ENCODE measurements around the gene PCOLCE2. TPM values are rescaled to one million over a fixed set of nuclear protein-coding genes. Genes with fewer than 3 reads are reported as not detected.

The PCOLCE2 gene
- total RNA-seq, 2 experiments from 2014 or later: not detected

DNA sequence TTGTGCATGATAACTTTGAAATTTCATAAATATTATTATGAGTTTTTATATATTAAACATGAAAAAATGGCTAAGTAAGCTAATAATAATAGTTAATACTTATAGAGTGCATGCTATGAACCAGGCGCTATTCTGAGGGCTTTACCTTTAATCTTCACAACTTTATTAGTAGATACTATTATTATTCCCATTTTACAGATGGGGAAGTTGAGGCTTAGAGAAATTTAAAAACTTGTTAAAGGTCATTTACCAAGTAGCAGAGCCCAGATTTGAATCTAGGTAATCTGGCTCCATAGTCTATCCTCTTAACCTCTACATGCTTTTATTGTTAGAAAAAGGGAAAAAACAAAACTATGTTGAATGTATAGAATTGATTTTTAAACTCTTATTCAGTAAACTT, 104.7 kb downstream of the PCOLCE2 start:
- Histone ChIP-seq H3K36me3 (ENCODE audit: insufficient read depth, low read length) (no peaks in the 10 kb centered on the region), H3K9me3 (ENCODE audit: low read length) (no peaks in the 10 kb centered on the region), H3K9me2 (ENCODE audit: insufficient read depth, low read length) (no peaks in the 10 kb centered on the region), H3K4me3 (ENCODE audit: low read depth, low read length, poor library complexity, severe bottlenecking) (no peak overlapping the region), H4K20me1 (ENCODE audit: insufficient read depth, low read length) (no peaks in the 10 kb centered on the region), H2AFZ (ENCODE audit: low read length) (no peak overlapping the region), H3K4me2 (ENCODE audit: low read length) (no peak overlapping the region), H3K27ac (ENCODE audit: low read depth, low read length, poor library complexity, severe bottlenecking) (no peak overlapping the region), H3K4me1 (ENCODE audit: insufficient read depth, low read length, poor library complexity, severe bottlenecking) (no peaks in the 10 kb centered on the region), H3K79me2 (ENCODE audit: insufficient read depth, low read depth, low read length) (no peaks in the 10 kb centered on the region)
- no peak for TF ChIP-seq EZH2phosphoT487 (IDR thresholded peaks at IDR 0.05; ENCODE audit: borderline replicate concordance, low read depth, low read length)
- TF ChIP-seq, protein P1, sequence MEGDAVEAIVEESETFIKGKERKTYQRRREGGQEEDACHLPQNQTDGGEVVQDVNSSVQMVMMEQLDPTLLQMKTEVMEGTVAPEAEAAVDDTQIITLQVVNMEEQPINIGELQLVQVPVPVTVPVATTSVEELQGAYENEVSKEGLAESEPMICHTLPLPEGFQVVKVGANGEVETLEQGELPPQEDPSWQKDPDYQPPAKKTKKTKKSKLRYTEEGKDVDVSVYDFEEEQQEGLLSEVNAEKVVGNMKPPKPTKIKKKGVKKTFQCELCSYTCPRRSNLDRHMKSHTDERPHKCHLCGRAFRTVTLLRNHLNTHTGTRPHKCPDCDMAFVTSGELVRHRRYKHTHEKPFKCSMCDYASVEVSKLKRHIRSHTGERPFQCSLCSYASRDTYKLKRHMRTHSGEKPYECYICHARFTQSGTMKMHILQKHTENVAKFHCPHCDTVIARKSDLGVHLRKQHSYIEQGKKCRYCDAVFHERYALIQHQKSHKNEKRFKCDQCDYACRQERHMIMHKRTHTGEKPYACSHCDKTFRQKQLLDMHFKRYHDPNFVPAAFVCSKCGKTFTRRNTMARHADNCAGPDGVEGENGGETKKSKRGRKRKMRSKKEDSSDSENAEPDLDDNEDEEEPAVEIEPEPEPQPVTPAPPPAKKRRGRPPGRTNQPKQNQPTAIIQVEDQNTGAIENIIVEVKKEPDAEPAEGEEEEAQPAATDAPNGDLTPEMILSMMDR (conservative IDR thresholded peaks at IDR 0.05; ENCODE audit: low read length): no peak
- CTCF ChIA-PET (ENCODE audit: unreplicated experiment): no interaction called here
- no peak for DNase-seq (ENCODE audit: low spot score)
- intact Hi-C loops (cut with micrococcal nuclease; ENCODE audit: unreplicated experiment): no loop called here
- no TSS peak for BruUV-seq (replicated peaks)
- POLR2A ChIA-PET: no interaction called here

DNA sequence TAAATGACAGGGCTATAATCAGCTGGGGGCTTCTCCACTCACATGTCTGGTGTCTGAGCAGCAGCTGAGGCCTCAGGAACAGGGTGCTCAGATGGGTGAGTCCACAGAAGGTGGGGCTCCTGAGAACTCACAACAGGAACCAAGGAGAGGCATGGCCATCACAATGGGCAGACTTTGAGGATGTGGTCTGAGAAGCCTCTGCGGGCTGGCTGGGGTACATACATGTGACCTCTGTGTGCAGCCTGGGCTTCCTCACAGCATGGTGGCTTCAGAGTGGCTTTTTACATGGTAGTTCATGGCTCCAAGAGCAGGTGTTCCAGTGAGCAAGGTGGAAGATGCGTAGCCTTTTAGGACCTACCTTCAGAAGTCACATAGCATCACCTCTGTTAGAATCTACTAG, 106.3 kb downstream of the PCOLCE2 start:
- H3K27ac ChIP-seq (ENCODE audit: low read depth, low read length, poor library complexity, severe bottlenecking): no peak overlapping the region
- intact Hi-C loops (cut with micrococcal nuclease; ENCODE audit: unreplicated experiment): no loop called here
- no peaks in the 10 kb centered on the region for H3K9me3 ChIP-seq (ENCODE audit: low read length)
- no peak overlapping the region for H2AFZ ChIP-seq (ENCODE audit: low read length)
- no peaks in the 10 kb centered on the region for H3K36me3 ChIP-seq (ENCODE audit: insufficient read depth, low read length)
- H3K9me2 ChIP-seq (ENCODE audit: insufficient read depth, low read length): no peaks in the 10 kb centered on the region
- BruUV-seq (replicated peaks): no TSS peak
- ChIA-PET CTCF (ENCODE audit: unreplicated experiment) (no interaction called here), POLR2A (no interaction called here)
- H3K4me2 ChIP-seq (ENCODE audit: low read length): no peak overlapping the region
- no peak overlapping the region for H3K4me3 ChIP-seq (ENCODE audit: low read depth, low read length, poor library complexity, severe bottlenecking)
- no peaks in the 10 kb centered on the region for H3K79me2 ChIP-seq (ENCODE audit: insufficient read depth, low read depth, low read length)
- H3K4me1 ChIP-seq (ENCODE audit: insufficient read depth, low read length, poor library complexity, severe bottlenecking): no peaks in the 10 kb centered on the region
- no peaks in the 10 kb centered on the region for H4K20me1 ChIP-seq (ENCODE audit: insufficient read depth, low read length)
- DNase-seq (ENCODE audit: low spot score): no peak
- TF ChIP-seq EZH2phosphoT487 (IDR thresholded peaks at IDR 0.05; ENCODE audit: borderline replicate concordance, low read depth, low read length): no peak
- TF ChIP-seq, protein P1 (conservative IDR thresholded peaks at IDR 0.05; ENCODE audit: low read length): no peak

DNA sequence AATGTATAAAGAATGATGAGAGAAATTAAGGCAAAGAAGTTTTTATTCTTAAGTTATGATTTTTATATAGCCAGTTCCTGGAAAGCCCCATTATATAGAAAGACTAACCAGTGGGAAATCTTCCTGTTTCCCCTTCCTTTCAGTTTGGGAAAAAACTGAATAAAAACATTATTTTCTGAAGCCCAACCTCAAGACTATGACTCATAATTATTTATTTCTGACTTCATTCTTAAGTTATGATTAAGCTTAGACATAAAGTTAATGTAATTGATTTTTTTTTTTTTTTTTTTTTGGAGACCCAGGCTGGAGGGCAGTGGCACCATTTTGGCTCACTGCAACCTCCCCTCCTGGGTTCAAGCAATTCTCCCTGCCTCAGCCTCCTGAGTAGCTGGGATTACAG, 109.3 kb downstream of the PCOLCE2 start:
- H3K4me2 ChIP-seq (ENCODE audit: low read length): no peak overlapping the region
- no peaks in the 10 kb centered on the region for H3K4me1 ChIP-seq (ENCODE audit: insufficient read depth, low read length, poor library complexity, severe bottlenecking)
- TF ChIP-seq, protein P1 (conservative IDR thresholded peaks at IDR 0.05; ENCODE audit: low read length): no peak
- TF ChIP-seq EZH2phosphoT487 (IDR thresholded peaks at IDR 0.05; ENCODE audit: borderline replicate concordance, low read depth, low read length): no peak
- intact Hi-C loops (cut with micrococcal nuclease; ENCODE audit: unreplicated experiment): no loop called here
- H4K20me1 ChIP-seq (ENCODE audit: insufficient read depth, low read length): no peaks in the 10 kb centered on the region
- H2AFZ ChIP-seq (ENCODE audit: low read length): no peak overlapping the region
- H3K4me3 ChIP-seq (ENCODE audit: low read depth, low read length, poor library complexity, severe bottlenecking): no peak overlapping the region
- H3K9me3 ChIP-seq (ENCODE audit: low read length): no peaks in the 10 kb centered on the region
- no peaks in the 10 kb centered on the region for H3K9me2 ChIP-seq (ENCODE audit: insufficient read depth, low read length)
- ChIA-PET CTCF (ENCODE audit: unreplicated experiment) (no interaction called here), POLR2A (interaction anchor here (0.7 kb wide), 1 partner anchor 33 kb away, joined by 4 read pairs; no protein-coding TSS in a partner anchor)
- no peak overlapping the region for H3K27ac ChIP-seq (ENCODE audit: low read depth, low read length, poor library complexity, severe bottlenecking)
- DNase-seq (ENCODE audit: low spot score): no peak
- no peaks in the 10 kb centered on the region for H3K79me2 ChIP-seq (ENCODE audit: insufficient read depth, low read depth, low read length)
- no peaks in the 10 kb centered on the region for H3K36me3 ChIP-seq (ENCODE audit: insufficient read depth, low read length)
- no TSS peak for BruUV-seq (replicated peaks)
